ENCODE results near the gene CTRB2.

- TF ChIP-seq CTCF (IDR thresholded peaks at IDR 0.05) = no peak
- no peak for TF ChIP-seq POLR2A (IDR thresholded peaks at IDR 0.05)
These were observed 20.6 kb upstream of the CTRB2 start for GRCh38 chr16:75227361-75228142.

All from breast epithelium (tissue), 3 donors.